ENCODE measurements around the gene PIK3R1. TPM values are rescaled to one million over a fixed set of nuclear protein-coding genes. Genes with fewer than 3 reads are reported as not detected.

Gene PIK3R1
- total RNA-seq, 1 experiment from 2014 or later, result 47.8 TPM

- Histone ChIP-seq H3K27me3 (replicated peaks; ENCODE audit: control insufficient read depth, insufficient read depth, low read length) (no peaks in the 10 kb centered on the region), H3K4me1 (peaks cover 18% of the 10 kb centered on the region), H3K36me3 (ENCODE audit: control insufficient read depth, insufficient read depth, low read length) (no peaks in the 10 kb centered on the region; the same call in 1 of the 2 replicates), H3K9me3 (no peaks in the 10 kb centered on the region), H3K4me3 (ENCODE audit: low read depth, low read length) (no peak overlapping the region)
- no peak for DNase-seq
- Mint-ChIP-seq H3K36me3 (ENCODE audit: insufficient read depth, unreplicated experiment) (peaks cover 39% of the 10 kb centered on the region), H3K4me1 (ENCODE audit: low read depth, unreplicated experiment) (peaks cover 9% of the 10 kb centered on the region), H3K4me3 (ENCODE audit: unreplicated experiment) (no peak overlapping the region), H3K27ac (ENCODE audit: unreplicated experiment) (no peak overlapping the region), H3K27me3 (ENCODE audit: insufficient read depth, unreplicated experiment) (no peaks in the 10 kb centered on the region), H3K9me3 (ENCODE audit: unreplicated experiment) (no peaks in the 10 kb centered on the region)
- POLR2A ChIA-PET, result no interaction called here
- CTCF ChIA-PET, result no interaction called here
- intact Hi-C loops (cut with micrococcal nuclease; ENCODE audit: unreplicated experiment), result no loop called here
- BruUV-seq (replicated peaks), result no TSS peak
- no peak for TF ChIP-seq CTCF (IDR thresholded peaks at IDR 0.05; ENCODE audit: insufficient read depth in 1 of 2, low read depth in 1 of 2, low read length in 1 of 2, severe bottlenecking in 1 of 2, unreplicated experiment in 1 of 2)
These were observed 88.3 kb downstream of the PIK3R1 start for GRCh38 chr5:68303754-68304420.

- Histone ChIP-seq H3K4me3 (ENCODE audit: low read depth, low read length) (no peak overlapping the region), H3K36me3 (ENCODE audit: control insufficient read depth, insufficient read depth, low read length) (no peaks in the 10 kb centered on the region; the same call in 1 of the 2 replicates), H3K4me1 (peaks cover 19% of the 10 kb centered on the region), H3K27me3 (replicated peaks; ENCODE audit: control insufficient read depth, insufficient read depth, low read length) (no peaks in the 10 kb centered on the region), H3K9me3 (no peaks in the 10 kb centered on the region)
- no peaks in the 10 kb centered on the region for H3K27me3 Mint-ChIP-seq (ENCODE audit: insufficient read depth, unreplicated experiment)
- H3K9me3 Mint-ChIP-seq (ENCODE audit: unreplicated experiment), result no peaks in the 10 kb centered on the region
- H3K27ac Mint-ChIP-seq (ENCODE audit: unreplicated experiment), result no peak overlapping the region
- ChIA-PET POLR2A (no interaction called here), CTCF (no interaction called here)
- H3K36me3 Mint-ChIP-seq (ENCODE audit: insufficient read depth, unreplicated experiment), result peaks cover 32% of the 10 kb centered on the region
- H3K4me3 Mint-ChIP-seq (ENCODE audit: unreplicated experiment), result no peak overlapping the region
- no peak for TF ChIP-seq CTCF (IDR thresholded peaks at IDR 0.05; ENCODE audit: insufficient read depth in 1 of 2, low read depth in 1 of 2, low read length in 1 of 2, severe bottlenecking in 1 of 2, unreplicated experiment in 1 of 2)
- peaks cover 10% of the 10 kb centered on the region for H3K4me1 Mint-ChIP-seq (ENCODE audit: low read depth, unreplicated experiment)
- DNase-seq, result no peak
- intact Hi-C loops (cut with micrococcal nuclease; ENCODE audit: unreplicated experiment), result no loop called here
- BruUV-seq (replicated peaks), result no TSS peak
These were observed 89.0 kb downstream of the PIK3R1 start for GRCh38 chr5:68304421-68305052.

GRCh38 chr5:68305223-68305870 lies 89.8 kb downstream of the PIK3R1 start:
- Histone ChIP-seq H3K27me3 (replicated peaks; ENCODE audit: control insufficient read depth, insufficient read depth, low read length) (no peaks in the 10 kb centered on the region), H3K4me3 (ENCODE audit: low read depth, low read length) (no peak overlapping the region), H3K36me3 (ENCODE audit: control insufficient read depth, insufficient read depth, low read length) (no peaks in the 10 kb centered on the region; the same call in 1 of the 2 replicates), H3K4me1 (peaks cover 28% of the 10 kb centered on the region), H3K9me3 (no peaks in the 10 kb centered on the region)
- H3K4me1 Mint-ChIP-seq (ENCODE audit: low read depth, unreplicated experiment), result peaks cover 18% of the 10 kb centered on the region
- DNase-seq, result no peak
- ChIA-PET CTCF (no interaction called here), POLR2A (no interaction called here)
- H3K27ac Mint-ChIP-seq (ENCODE audit: unreplicated experiment), result no peak overlapping the region
- intact Hi-C loops (cut with micrococcal nuclease; ENCODE audit: unreplicated experiment), result no loop called here
- no peak overlapping the region for H3K4me3 Mint-ChIP-seq (ENCODE audit: unreplicated experiment)
- no TSS peak for BruUV-seq (replicated peaks)
- no peak for TF ChIP-seq CTCF (IDR thresholded peaks at IDR 0.05; ENCODE audit: insufficient read depth in 1 of 2, low read depth in 1 of 2, low read length in 1 of 2, severe bottlenecking in 1 of 2, unreplicated experiment in 1 of 2)
- H3K27me3 Mint-ChIP-seq (ENCODE audit: insufficient read depth, unreplicated experiment), result no peaks in the 10 kb centered on the region
- H3K36me3 Mint-ChIP-seq (ENCODE audit: insufficient read depth, unreplicated experiment), result peaks cover 24% of the 10 kb centered on the region
- no peaks in the 10 kb centered on the region for H3K9me3 Mint-ChIP-seq (ENCODE audit: unreplicated experiment)
